K562 (cell line): ENCODE measurements around the gene SPOUT1. TPM values are rescaled to one million over a fixed set of nuclear protein-coding genes. Genes with fewer than 3 reads are reported as not detected.

Experiments
- ATAC-seq: fragments of 200-7000 bp; cut with Tn5 transposase; 3 replicates; pipeline ENCODE4 v1.9.1; 2020; ENCODE audit warnings: moderate library complexity
- BruUV-seq: library from RNA; stranded (reverse); fragments of 400-500 nt; replicated peaks from 2 replicates; lab custom pipeline; 2021; lab: Mats Ljungman, UMichigan
- CTCF ChIA-PET: fragments of 300-600 bp; formaldehyde crosslinking; extraction: SDS; loops from one replicate; lab custom pipeline; 2021; ENCODE audit warnings: low intra/inter-chr PET ratio; lab: Yijun Ruan, JAX
- POLR2A ChIA-PET: fragments of 300-600, 350-650 bp; sonication (Branson Sonifier 250); formaldehyde crosslinking; extraction: SDS; loops from one replicate; lab custom pipeline; 2021; ENCODE audit warnings: antibody characterized with exemption, inconsistent platforms; lab: Yijun Ruan, JAX
- DNase-seq, 4 experiments: peaks; one replicate each; pipeline versions ENCODE4 v3.0.0 to v3.0.0-alpha.2; 2011 to 2018; ENCODE audit warnings: low spot score in 3 of 4, mixed read lengths in 3 of 4; ENCODE audit errors: extremely low read depth in 1 of 4
- FAIRE-seq: peaks from 2 replicates; lab custom pipeline; 2011; peaks lifted over from hg19 to GRCh38; lab: Jason Lieb, UNC
- H2AFZ ChIP-seq: 2 replicates; pipeline ENCODE4 v1.6.0; 2011; ENCODE audit warnings: low read depth, low read length, control low read depth, inconsistent platforms
- H3K27ac ChIP-seq: fragments of 200-600 bp; 3 replicates; pipeline ENCODE4 v1.8.0; 2011; ENCODE audit warnings: low read depth, mild to moderate bottlenecking, control low read depth, inconsistent platforms, low read length, moderate library complexity, mixed read lengths; ENCODE audit errors: extremely low read depth
- H3K27me3 ChIP-seq, 2 experiments: fragments of 300-600 bp in 1 of 2; 2 replicates in 1 of 2; 3 replicates in 1 of 2; pipeline versions ENCODE4 v1.6.0 to v1.8.0; 2011; ENCODE audit warnings: inconsistent platforms in 2 of 2, low read length in 2 of 2, mild to moderate bottlenecking in 1 of 2, mixed read lengths in 1 of 2, moderate library complexity in 1 of 2; ENCODE audit not compliant: control insufficient read depth in 2 of 2, insufficient read depth in 2 of 2
- H3K36me3 ChIP-seq: fragments of 300-600 bp; 3 replicates; pipeline ENCODE4 v1.8.0; 2011; ENCODE audit warnings: mild to moderate bottlenecking, low read length, inconsistent platforms; ENCODE audit not compliant: control insufficient read depth, insufficient read depth
- H3K4me1 ChIP-seq, 2 experiments: fragments of 200-600 bp in 1 of 2; replicated peaks in 1 of 2; 2 replicates in 1 of 2; 3 replicates in 1 of 2; pipeline versions ENCODE4 v1.5.1 to v1.8.0; 2011; ENCODE audit warnings: inconsistent platforms in 2 of 2, low read length in 2 of 2, mild to moderate bottlenecking in 1 of 2, mixed read lengths in 1 of 2, moderate library complexity in 1 of 2; ENCODE audit not compliant: control insufficient read depth in 2 of 2, insufficient read depth in 2 of 2
- H3K4me2 ChIP-seq: 2 replicates; pipeline ENCODE4 v1.6.1; 2011; ENCODE audit warnings: low read length, control low read depth, inconsistent platforms, mixed read lengths; ENCODE audit not compliant: insufficient read depth
- H3K4me3 ChIP-seq: fragments of 200-600 bp; sonication (generic), shearing (Covaris generic); 2 replicates; pipeline ENCODE4 v1.5.1; 2016; ENCODE audit warnings: control low read depth, inconsistent platforms
- H3K79me2 ChIP-seq: fragments of 200-600 bp; 3 replicates; pipeline ENCODE4 v1.8.0; 2011; ENCODE audit warnings: low read length, inconsistent platforms; ENCODE audit not compliant: control insufficient read depth, insufficient read depth
- H3K9ac ChIP-seq, 2 experiments: 2 replicates each; pipeline versions ENCODE4 v1.6.0 to v1.6.1; 2011; ENCODE audit warnings: low read depth in 2 of 2, low read length in 2 of 2, control low read depth in 1 of 2, inconsistent platforms in 1 of 2, mild to moderate bottlenecking in 1 of 2, mixed read lengths in 1 of 2; ENCODE audit not compliant: insufficient read depth in 1 of 2
- H3K9me1 ChIP-seq: one replicate; pipeline ENCODE4 v1.6.0; 2011; ENCODE audit warnings: inconsistent platforms, mild to moderate bottlenecking, low read length, moderate library complexity; ENCODE audit not compliant: control insufficient read depth, insufficient read depth
- H3K9me3 ChIP-seq: replicated peaks from 2 replicates; pipeline ENCODE4 v1.5.1; 2011; ENCODE audit warnings: low read depth, low read length, inconsistent platforms; ENCODE audit not compliant: control insufficient read depth, insufficient read depth
- H4K20me1 ChIP-seq: replicated peaks from 2 replicates; pipeline ENCODE4 v1.6.1; 2011; ENCODE audit warnings: low read length, inconsistent platforms, mixed read lengths; ENCODE audit not compliant: control insufficient read depth, insufficient read depth
- ATF2 ChIP-seq: sonication (generic); formaldehyde crosslinking; IDR thresholded peaks from 2 replicates; pipeline ENCODE4 v1.8.1; 2022; ENCODE audit warnings: missing genetic modification reagents
- C11orf30 ChIP-seq: fragments of 450-650 bp; IDR thresholded peaks from 2 replicates; pipeline ENCODE4 v1.6.1; 2016; ENCODE audit warnings: low read depth, mild to moderate bottlenecking
- DNMT1 ChIP-seq: fragments of 450-650 bp; IDR thresholded peaks from 2 replicates; pipeline ENCODE4 v1.6.1; 2016; ENCODE audit warnings: antibody characterized with exemption, mild to moderate bottlenecking
- FOXJ3 ChIP-seq: sonication (generic); formaldehyde crosslinking; IDR thresholded peaks from 2 replicates; pipeline ENCODE4 v1.4.0; 2020; ENCODE audit warnings: mild to moderate bottlenecking, missing genetic modification reagents
- NR0B1 ChIP-seq: fragments of 450-650 bp; IDR thresholded peaks from one replicate; pipeline ENCODE4 v1.6.1; 2018; ENCODE audit warnings: mild to moderate bottlenecking, moderate library complexity; ENCODE audit not compliant: partially characterized antibody
- STAG1 ChIP-seq: sonication (generic); formaldehyde crosslinking; IDR thresholded peaks from 2 replicates; pipeline ENCODE4 v1.5.0; 2020; ENCODE audit warnings: missing genetic modification reagents, borderline replicate concordance
- TARDBP ChIP-seq: fragments of 450-650 bp; IDR thresholded peaks from 2 replicates; pipeline ENCODE4 v1.6.1; 2016
- TCF3 ChIP-seq: sonication (generic); formaldehyde crosslinking; IDR thresholded peaks from 2 replicates; pipeline ENCODE4 v1.4.0; 2020; ENCODE audit warnings: mild to moderate bottlenecking, missing genetic modification reagents
- ZNF561 ChIP-seq: fragments of 450-650 bp; formaldehyde crosslinking; conservative IDR thresholded peaks from 2 replicates; pipeline ENCODE4 v1.4.0; 2020; ENCODE audit warnings: mild to moderate bottlenecking, moderate library complexity
- ZNF707 ChIP-seq: fragments of 250-450 bp; sonication (Bioruptor Pico); conservative IDR thresholded peaks from 2 replicates; pipeline ENCODE4 v1.8.0; 2022; ENCODE audit warnings: inconsistent platforms, mild to moderate bottlenecking, moderate library complexity
- ZNF778 ChIP-seq: fragments of 450-650 bp; formaldehyde crosslinking; IDR thresholded peaks from 2 replicates; pipeline ENCODE4 v1.4.0; 2020; ENCODE audit warnings: mild to moderate bottlenecking, moderate library complexity
- WGBS: fragments of 100-300 bp; shearing (Covaris generic); methylation state at CpG from one replicate; pipeline ENCODE4 v1.1.6; 2016; ENCODE audit warnings: low coverage, mixed read lengths; ENCODE audit not compliant: insufficient coverage; ENCODE audit errors: missing lambda C conversion rate; 5-methylcytosine and 5-hydroxymethylcytosine counted together
- in situ Hi-C: fragments of 300-500 bp; cut with MboI; formaldehyde crosslinking; loops from 4 replicates; pipeline ENCODE4 v1.15.0; 2018; ENCODE audit warnings: inconsistent platforms, mixed read lengths
- intact Hi-C: fragments of 100-400 bp; cut with micrococcal nuclease; formaldehyde crosslinking; loops from 2 replicates; pipeline ENCODE4 v1.14.2; 2022
- polyA plus RNA-seq, 8 experiments: library from polyadenylated mRNA; depleted of rRNA in 4 of 8; stranded (reverse) in 5 of 8; unstranded in 3 of 8; fragments of >200 nt; fragmentation: Nextera tagmentation in 2 of 8; fragmentation: Illumina TruSeq in 1 of 8; extraction: Ambion mirVana in 2 of 8; extraction: Trizol in 1 of 8; gene quantifications; 2 replicates each; pipeline versions ENCODE4 v1.2.1 to v1.2.3, GENCODE V29; 2011 to 2014; ENCODE audit warnings: inconsistent platforms in 1 of 8, missing spikeins in 1 of 8
- total RNA-seq, 7 experiments: library from RNA; depleted of rRNA in 6 of 7; stranded (reverse); fragments of >200 nt in 6 of 7; fragmentation: Illumina TruSeq in 2 of 7; extraction: Trizol in 2 of 7; gene quantifications; 2 replicates each; pipeline versions ENCODE4 v1.2.1 to v1.2.3, GENCODE V29; 2011 to 2021; ENCODE audit warnings: low replicate concordance in 1 of 7

Gene SPOUT1
- total and polyA plus RNA-seq, 9 of the 15 experiments (the other 6 are each of a cell fraction or from before 2014, with no cell fraction given): 10.6 to 121 (median 37.4) TPM

- no peak for DNase-seq
- no peak for FAIRE-seq
These were observed 30.7 kb downstream of the SPOUT1 start for GRCh38 chr9:128798896-128799295.

More at GRCh38 chr9:128798896-128799295, 30.7 kb downstream of the SPOUT1 start:
- peaks cover 72% of the 10 kb centered on the region for H3K36me3 ChIP-seq
- ChIA-PET POLR2A (interaction anchor here (1.7 kb wide), 1 partner anchor 13 kb away, joined by 5 read pairs; no protein-coding TSS in a partner anchor), CTCF (no interaction called here)
- no peaks in the 10 kb centered on the region for H3K79me2 ChIP-seq
- in situ Hi-C loops: no loop called here
- no peak overlapping the region for H3K4me3 ChIP-seq
- H3K9me3 ChIP-seq: no peaks in the 10 kb centered on the region
- no peaks in the 10 kb centered on the region; a peak in 1 of 5 replicates for H3K4me1 ChIP-seq
- WGBS: 87% methylated on average over 7 of the region's 8 CpGs
- H3K9ac ChIP-seq: no peak overlapping the region
- no peak for ATAC-seq
- no peak overlapping the region for H3K4me2 ChIP-seq
- H3K27me3 ChIP-seq: no peaks in the 10 kb centered on the region
- TF ChIP-seq C11orf30: no peak
- TF ChIP-seq ZNF561 (CRISPR knock-in tag): no peak
- TF ChIP-seq TCF3 (CRISPR knock-in tag): no peak
- no peak for TF ChIP-seq ATF2 (CRISPR knock-in tag)
- no peak for TF ChIP-seq DNMT1
- no peak for TF ChIP-seq STAG1 (CRISPR knock-in tag)
- TF ChIP-seq ZNF778 (CRISPR knock-in tag): no peak
- TF ChIP-seq NR0B1: no peak
- no peak for TF ChIP-seq FOXJ3 (CRISPR knock-in tag)
- TF ChIP-seq TARDBP: no peak
- TF ChIP-seq ZNF707 (CRISPR knock-in tag): no peak
- no peaks in the 10 kb centered on the region for H3K9me1 ChIP-seq
- intact Hi-C loops: no loop called here
- no peaks in the 10 kb centered on the region for H4K20me1 ChIP-seq
- no peak overlapping the region for H3K27ac ChIP-seq
- H2AFZ ChIP-seq: no peak overlapping the region
- no TSS peak for BruUV-seq
